ENCODE results near the gene FSHR.

DNA sequence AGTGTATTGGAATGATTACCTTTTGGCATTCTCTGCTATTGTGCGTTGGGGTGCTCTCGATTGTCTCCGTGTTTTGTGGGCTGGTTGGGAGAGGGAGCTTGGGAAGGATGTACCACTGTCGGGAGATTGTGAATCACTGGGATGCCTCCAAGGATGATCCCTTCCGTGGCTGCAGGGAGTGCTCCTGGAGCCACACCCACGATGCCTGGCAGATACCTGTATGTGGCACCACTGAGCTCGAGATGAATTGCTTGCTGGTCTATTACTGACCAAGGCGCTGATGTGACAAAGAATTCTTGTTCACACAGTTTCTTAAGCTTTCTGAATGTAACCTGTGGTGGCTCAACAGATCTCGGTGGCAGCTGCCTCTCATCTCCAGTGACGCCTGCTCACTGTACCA is 239.1 kb downstream of the FSHR start:
- TF ChIP-seq, protein P1, sequence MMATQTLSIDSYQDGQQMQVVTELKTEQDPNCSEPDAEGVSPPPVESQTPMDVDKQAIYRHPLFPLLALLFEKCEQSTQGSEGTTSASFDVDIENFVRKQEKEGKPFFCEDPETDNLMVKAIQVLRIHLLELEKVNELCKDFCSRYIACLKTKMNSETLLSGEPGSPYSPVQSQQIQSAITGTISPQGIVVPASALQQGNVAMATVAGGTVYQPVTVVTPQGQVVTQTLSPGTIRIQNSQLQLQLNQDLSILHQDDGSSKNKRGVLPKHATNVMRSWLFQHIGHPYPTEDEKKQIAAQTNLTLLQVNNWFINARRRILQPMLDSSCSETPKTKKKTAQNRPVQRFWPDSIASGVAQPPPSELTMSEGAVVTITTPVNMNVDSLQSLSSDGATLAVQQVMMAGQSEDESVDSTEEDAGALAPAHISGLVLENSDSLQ (IDR thresholded peaks at IDR 0.05): no peak
- no peak for TF ChIP-seq SUZ12 (IDR thresholded peaks at IDR 0.05)
- TF ChIP-seq LEF1 (IDR thresholded peaks at IDR 0.05; ENCODE audit: borderline replicate concordance): no peak
- TF ChIP-seq FOXM1 (IDR thresholded peaks at IDR 0.05; ENCODE audit: borderline replicate concordance): no peak
- TF ChIP-seq FOXA1 (IDR thresholded peaks at IDR 0.05): no peak
- no peak for TF ChIP-seq ARNT (IDR thresholded peaks at IDR 0.05)
- TF ChIP-seq FOXK2 (IDR thresholded peaks at IDR 0.05): no peak
- TF ChIP-seq HDGF (IDR thresholded peaks at IDR 0.05; ENCODE audit: borderline replicate concordance): no peak
